GM19023 (cell line): ENCODE measurements around the gene RDM1.

Experiments used
- ATAC-seq: cut with Tn5 transposase; IDR thresholded peaks from one replicate; pipeline ENCODE4 v1.9.1; 2021; ENCODE audit warnings: mild to moderate bottlenecking, moderate library complexity; ENCODE audit not compliant: unreplicated experiment

The RDM1 gene

DNA sequence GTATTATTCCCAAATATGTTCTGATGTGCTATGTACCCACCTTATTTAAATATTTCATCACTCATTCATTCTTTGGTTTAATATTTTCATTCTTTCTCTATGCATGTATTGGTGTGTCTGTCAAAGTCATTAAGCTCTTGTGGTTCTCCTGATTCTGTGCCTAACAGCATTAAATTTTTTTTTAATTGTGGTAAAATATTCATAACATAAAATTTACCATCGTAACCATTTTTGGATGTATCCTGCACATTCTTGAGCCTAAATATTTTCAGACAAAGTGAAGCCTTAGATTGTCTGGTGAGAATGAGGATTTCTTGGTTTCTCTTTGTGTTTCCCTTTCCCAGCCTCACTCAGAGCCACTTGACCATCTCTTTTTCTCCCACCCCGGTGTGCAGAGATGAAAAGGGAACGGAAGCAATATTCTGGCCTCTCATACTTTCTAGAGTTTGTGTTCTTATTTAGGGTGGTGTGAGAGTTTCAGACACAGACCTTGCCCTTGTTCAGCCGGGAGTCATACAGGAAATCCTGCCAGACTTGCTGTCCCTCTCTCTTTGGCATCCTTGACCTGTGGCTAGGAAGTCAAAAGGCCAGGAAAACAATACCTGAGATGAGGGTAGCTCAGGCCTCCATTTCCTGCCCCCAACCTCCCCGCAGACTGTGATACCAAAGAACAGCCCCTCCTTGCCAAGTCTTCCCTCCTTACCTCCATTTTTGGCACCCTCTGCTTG lies 55.3 kb downstream of the RDM1 start:
- no peak for ATAC-seq

DNA sequence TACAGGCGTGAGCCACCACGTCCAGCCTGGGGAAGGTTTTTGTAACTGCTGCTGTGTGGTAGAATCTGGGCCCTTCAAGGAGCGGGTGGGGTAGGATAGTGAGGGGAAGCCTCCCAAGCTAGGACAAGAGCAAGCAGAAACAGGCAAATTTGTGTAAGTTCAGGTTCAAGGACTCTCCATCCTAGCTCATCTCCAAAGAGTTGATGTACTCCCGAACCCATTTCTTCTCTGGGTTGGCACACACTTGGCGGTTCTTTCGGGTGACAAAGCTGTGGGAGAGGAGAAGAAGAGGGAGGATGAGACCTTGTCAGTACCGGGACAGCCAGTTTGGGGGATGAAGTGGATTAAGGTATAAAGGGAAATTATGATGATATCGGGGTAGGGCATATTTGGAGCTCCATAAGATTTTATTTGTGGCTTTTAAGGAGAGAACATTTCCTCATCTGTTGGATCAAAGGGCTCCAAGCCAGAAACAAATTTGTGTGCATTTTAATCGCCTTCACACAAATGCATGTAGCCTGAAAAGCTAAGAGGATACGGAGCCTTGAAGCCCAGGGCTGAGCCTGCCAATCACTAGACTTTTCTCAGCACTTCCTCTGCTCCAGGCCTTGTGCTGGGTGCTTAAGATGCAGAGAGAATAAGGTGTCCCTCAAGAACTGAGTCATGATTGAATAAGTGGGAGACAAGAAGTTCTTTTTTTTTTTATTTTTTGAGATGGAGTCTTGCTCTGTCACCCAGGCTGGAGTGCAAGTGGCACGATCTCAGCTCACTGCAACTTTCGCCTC lies 58.2 kb downstream of the RDM1 start:
- ATAC-seq, result no peak

DNA sequence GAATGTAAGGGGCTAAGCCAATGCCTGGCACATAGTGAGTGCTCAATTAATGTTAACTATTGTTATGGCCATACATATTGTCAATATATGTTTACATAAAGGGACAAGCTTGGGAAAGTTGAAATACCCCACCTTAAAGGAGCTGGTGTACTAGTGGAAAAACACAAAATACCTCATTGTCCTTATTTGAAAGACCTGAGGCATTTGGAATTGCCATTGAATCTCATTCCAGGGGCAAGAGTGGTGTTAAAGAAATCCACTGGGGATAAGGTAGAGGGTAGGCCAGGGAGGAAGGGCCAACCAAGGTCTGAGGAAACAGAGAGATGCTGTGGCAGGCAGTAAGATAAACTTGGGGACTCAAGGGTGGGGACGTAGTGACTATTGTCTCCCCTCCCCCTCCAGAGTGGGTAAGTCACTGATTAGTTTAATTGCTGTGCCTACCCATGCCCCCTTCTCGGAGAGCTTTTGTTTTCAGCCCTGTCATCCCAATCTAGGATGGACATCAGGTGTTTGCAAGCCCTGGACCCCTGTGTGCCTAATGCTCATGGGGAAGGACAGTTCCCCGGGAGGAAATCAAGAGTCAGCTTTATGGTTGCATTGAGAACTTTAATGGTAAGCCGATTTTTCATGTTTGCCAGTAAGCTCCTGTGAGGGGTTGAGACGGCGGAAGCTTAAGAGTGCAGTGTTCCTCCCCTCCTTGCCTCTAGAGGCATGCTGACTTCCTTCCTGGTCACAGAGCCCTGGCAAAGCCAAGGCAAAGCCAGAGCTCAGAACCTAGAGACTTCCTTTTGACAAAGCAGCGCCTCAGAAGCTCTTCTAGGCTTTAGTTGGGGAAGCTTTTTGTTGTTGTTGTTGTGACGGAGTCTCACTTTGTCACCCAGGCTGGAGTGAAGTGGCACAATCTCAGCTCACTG lies 59.4 kb downstream of the RDM1 start:
- ATAC-seq, result no peak

DNA sequence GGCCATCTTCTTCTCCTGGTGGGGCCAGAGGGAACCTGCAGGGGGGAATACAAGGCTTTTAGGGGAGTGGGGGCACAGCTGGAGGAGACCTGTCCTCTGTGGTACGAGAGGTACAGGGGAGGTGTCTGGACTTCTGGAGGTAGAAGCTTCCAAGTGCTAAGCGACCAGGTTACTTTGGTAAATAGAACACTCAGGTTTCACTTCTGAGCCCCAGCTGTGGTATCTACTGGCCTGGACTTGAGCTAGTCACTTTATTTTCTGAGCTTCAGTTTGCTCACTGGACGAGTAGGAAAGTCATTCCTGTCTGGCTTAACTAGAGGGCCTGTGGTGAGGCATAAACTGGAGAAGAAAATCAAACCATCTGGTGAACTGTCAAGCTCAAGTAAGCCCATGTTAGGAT lies 61.8 kb downstream of the RDM1 start, which contains the start of gene HEATR9:
TSS of gene HEATR9 (minus strand) at position 155 of the 400 bp plus-strand sequence. CDS start at position 6, 149 bp downstream.
- ATAC-seq, result no peak
